HTERT RPE-1 (cell line): ENCODE measurements around the gene CABLES2.

Source experiments
- in situ Hi-C: fragments of 300-500 bp; cut with MboI; formaldehyde crosslinking; loops from 4 replicates; pipeline ENCODE4 v1.14.3; 2020; ENCODE audit warnings: low sequenced_read_pairs

The CABLES2 gene

GRCh38 chr20:62407221-62407992, at the start of gene CABLES2:
TSS of gene CABLES2 (minus strand) at chr20:62407285. CDS start at chr20:62407276, 9 bp downstream.
- in situ Hi-C loops: no loop called here

DNA sequence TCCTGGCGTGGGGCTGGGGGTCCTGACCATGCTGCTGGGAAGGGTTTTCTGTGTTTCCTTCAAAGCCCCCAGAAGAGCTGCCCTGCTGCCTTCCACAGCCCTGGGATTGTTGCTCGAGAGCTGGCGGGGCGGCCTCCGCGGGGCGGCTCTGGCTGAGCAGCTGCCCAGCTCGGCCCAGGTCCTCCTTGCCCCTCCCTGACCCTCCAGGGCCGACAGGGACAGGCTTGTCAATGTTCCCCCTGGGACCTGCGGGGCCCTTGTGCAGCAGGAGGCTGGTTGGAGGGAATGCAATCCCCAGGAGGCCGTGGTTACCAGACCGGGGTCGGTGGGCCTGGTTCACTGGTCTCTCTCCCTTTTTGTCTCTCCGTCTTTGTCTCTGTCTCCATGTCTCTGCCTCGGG, 48.8 kb upstream of the CABLES2 start:
- in situ Hi-C loops: no loop called here

GRCh38 chr20:62454904-62455636, 48.0 kb upstream of the CABLES2 start:
- in situ Hi-C loops: no loop called here

- in situ Hi-C loops: no loop called here
Observed at GRCh38 chr20:62453186-62453808, 46.2 kb upstream of the CABLES2 start.

- in situ Hi-C loops: no loop called here
Observed at GRCh38 chr20:62452475-62453095, 45.5 kb upstream of the CABLES2 start.

- in situ Hi-C loops: no loop called here
Observed at GRCh38 chr20:62451970-62452369, 44.9 kb upstream of the CABLES2 start.

DNA sequence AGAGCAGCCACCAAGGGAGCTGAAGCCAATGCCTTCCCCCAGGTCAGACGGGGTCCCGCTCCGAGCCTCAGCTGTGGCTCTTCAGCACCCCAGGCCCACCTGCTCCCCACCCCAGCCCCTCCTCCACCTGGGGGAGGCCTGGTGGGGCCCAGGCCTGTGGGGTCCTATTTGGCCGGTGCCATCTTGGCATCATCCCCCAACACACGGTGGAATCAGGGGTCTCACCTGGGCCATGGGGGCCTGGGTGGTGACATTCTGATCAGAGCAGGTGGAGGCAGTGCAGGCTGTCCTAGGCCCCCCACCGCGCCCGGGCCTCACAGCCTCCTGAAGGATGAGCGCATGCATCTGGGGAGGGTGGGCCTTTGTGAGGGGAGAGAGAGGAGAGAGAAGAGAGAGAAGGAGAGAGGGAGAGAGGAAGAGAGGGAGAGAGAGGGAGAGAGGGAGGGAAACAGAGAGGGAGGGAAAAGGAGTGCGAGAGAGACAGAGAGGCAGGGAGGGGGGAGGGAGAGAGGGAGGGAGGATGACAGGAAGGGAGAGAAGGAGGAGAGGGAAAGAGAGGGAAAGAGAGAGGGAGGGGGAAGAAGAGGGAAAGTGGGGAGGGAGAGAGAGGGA, 44.2 kb upstream of the CABLES2 start:
- in situ Hi-C loops: no loop called here

- in situ Hi-C loops: no loop called here
Observed at GRCh38 chr20:62449951-62450691, 43.0 kb upstream of the CABLES2 start.

DNA sequence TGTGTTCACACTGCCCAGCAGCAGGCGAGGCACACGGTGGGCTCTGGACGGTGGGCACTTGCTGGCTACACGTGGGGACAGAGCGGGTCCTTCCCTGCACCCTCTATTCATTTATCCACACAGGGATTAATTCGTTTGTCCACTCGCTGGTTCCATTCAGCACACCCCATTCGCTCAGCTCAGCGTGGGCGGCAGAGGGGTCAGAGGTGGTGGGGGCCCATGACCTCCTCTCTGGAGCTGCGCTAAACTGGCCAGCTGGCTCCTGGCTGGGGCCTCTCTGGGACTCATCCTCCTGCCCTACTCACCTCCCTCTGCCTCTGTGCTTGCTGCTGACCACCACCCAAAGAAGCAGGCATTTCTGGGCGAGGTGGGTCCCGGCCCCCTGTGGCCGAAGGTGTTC, 41.7 kb upstream of the CABLES2 start:
- in situ Hi-C loops: no loop called here

DNA sequence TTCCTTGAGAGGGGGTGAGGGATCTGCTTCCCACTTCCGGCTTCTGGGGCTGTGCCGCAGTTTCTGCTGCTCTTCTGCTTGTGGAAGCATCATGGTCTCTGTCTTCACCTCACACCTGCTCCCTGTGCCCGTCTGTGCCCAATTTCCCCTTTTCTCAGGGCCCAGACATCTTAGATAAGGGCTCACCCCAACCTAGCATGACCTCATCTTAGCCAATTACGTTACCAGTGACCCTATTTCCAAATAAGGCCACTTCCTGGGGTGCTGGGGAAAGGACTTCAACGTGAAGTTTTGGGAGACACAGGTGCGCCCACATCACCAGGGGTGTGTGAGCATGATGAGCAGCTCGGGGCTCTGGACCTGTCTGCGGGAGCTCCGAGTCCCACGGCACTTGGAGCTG, 41.0 kb upstream of the CABLES2 start:
- in situ Hi-C loops: no loop called here

- in situ Hi-C loops: no loop called here
Observed at GRCh38 chr20:62446888-62447869, 40.1 kb upstream of the CABLES2 start.

- in situ Hi-C loops: no loop called here
Observed at GRCh38 chr20:62446481-62446880, 39.4 kb upstream of the CABLES2 start.

DNA sequence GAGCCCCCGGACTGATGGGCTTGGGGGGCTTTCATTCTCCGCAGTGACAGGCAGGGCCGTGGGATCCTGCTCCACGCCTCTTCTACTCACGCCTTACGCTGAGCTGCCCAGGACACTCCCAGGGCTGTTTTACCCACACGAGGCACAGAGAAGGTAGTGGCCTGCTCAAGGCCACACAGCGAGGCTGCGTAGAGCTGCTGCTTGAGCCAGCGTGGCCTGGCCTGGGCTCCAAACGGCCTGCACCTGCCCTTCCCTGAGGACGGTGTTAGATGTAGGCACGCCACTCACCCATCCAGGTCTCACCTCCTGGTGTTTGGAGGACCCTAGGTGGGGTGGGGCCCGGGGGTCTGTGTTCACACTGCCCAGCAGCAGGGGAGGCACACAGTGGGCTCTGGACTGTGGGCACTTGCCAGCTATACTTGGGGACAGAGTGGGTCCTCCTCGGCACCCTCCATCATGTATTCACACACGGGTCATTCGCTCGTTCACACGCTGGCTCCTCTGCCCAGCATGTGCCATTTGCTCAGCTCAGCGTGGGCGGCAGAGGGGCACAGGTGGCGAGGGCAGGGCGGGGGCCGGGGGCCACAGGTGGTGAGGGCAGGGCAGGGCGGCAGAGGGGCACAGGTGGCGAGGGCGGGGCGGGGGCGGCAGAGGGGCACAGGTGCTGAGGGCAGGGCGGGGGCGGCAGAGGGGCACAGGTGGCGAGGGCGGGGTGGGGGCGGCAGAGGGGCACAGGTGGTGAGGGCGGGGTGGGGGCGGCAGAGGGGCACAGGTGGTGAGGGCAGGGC, 38.7 kb upstream of the CABLES2 start:
- in situ Hi-C loops: no loop called here

DNA sequence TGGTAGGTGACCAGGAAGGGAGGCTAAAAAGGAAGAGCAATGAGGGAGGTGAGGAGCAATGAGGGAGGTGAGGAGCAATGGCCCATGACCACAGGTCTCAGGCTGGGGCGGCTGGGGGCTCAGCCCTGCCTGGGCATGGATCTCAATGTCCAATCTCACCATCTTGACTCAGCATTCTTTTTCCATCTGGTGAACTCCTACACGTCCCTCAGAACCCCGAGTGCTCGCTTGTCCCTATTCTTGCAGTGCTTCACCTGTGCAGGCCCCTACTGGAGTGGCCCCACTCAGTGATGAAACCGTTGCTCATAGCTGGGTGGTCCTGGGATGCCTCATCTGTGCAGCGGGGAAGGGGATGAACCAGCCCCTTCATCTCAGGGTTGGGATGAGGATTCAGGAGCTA, 37.2 kb upstream of the CABLES2 start:
- in situ Hi-C loops: no loop called here

GRCh38 chr20:62441987-62442539, 35.0 kb upstream of the CABLES2 start:
- in situ Hi-C loops: no loop called here

- in situ Hi-C loops: no loop called here
Observed at GRCh38 chr20:62439218-62439617, 32.1 kb upstream of the CABLES2 start.

- in situ Hi-C loops: no loop called here
Observed at GRCh38 chr20:62437927-62438326, 30.8 kb upstream of the CABLES2 start.

DNA sequence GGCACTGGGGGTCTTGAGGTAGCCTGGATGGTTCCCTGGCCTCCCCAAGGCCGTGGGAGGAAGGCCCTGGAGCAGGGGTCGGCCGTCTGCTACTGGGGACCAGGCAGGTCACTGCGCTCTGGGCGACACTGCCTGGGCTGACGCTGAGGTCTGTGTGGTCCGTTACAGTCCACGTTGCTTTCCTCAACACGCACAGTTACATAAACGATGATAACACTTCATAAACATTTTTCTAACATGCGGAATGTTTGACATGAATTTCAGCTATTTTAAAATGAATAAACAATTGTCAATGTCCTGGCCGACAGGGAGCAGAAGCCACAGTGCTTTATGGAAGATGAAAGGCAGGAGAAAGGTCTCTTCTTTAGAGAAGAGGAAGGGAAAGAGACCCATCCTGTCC, 30.4 kb upstream of the CABLES2 start:
- in situ Hi-C loops: no loop called here
